H1 (cell line): ENCODE measurements around the gene RAB29.

Source experiments
- ATF3 ChIP-seq: IDR thresholded peaks from 2 replicates; pipeline ENCODE4 v1.6.1; 2011; ENCODE audit warnings: low read depth, mild to moderate bottlenecking, low read length; ENCODE audit not compliant: insufficient read depth
- CEBPB ChIP-seq: IDR thresholded peaks from 2 replicates; pipeline ENCODE4 v1.6.1; 2012; ENCODE audit warnings: low read depth, low read length
- CTCF ChIP-seq, 3 experiments: IDR thresholded peaks; 1 replicate in 2 of 3; 2 replicates in 1 of 3; pipeline versions ENCODE4 v1.5.1 to v1.6.1; 2011; ENCODE audit warnings: low read length in 3 of 3, mild to moderate bottlenecking in 3 of 3, inconsistent platforms in 2 of 3, low read depth in 1 of 3, moderate library complexity in 1 of 3; ENCODE audit not compliant: insufficient read depth in 1 of 3; ENCODE audit errors: control extremely low read depth in 1 of 3
- EP300 ChIP-seq, 2 experiments: IDR thresholded peaks; 1 replicate in 1 of 2; 2 replicates in 1 of 2; pipeline ENCODE4 v1.6.1; 2011 to 2012; ENCODE audit warnings: low read depth in 2 of 2, low read length in 2 of 2, mild to moderate bottlenecking in 2 of 2, borderline replicate concordance in 1 of 2, inconsistent platforms in 1 of 2, moderate library complexity in 1 of 2
- EZH2 ChIP-seq: fragments of 200-600 bp; sonication (generic); IDR thresholded peaks from 2 replicates; pipeline ENCODE4 v1.7.1; 2012; ENCODE audit warnings: low read depth, mild to moderate bottlenecking, moderate library complexity, low read length, inconsistent platforms; ENCODE audit not compliant: severe bottlenecking
- FOSL1 ChIP-seq: IDR thresholded peaks from 2 replicates; pipeline ENCODE4 v1.6.1; 2011; ENCODE audit warnings: mild to moderate bottlenecking, low read depth, low read length, moderate library complexity; ENCODE audit not compliant: insufficient read depth
- MAX ChIP-seq: IDR thresholded peaks from 2 replicates; pipeline ENCODE4 v1.6.1; 2012; ENCODE audit warnings: inconsistent platforms
- PHF8 ChIP-seq: fragments of 200-600 bp; sonication (generic); conservative IDR thresholded peaks from 2 replicates; pipeline ENCODE4 v1.7.1; 2012; ENCODE audit warnings: low read depth, mild to moderate bottlenecking, inconsistent platforms, low read length, moderate library complexity
- RFX5 ChIP-seq: IDR thresholded peaks from 2 replicates; pipeline ENCODE4 v1.6.1; 2011; ENCODE audit warnings: low read depth, low read length, improper control_type of control experiment, borderline replicate concordance
- YY1 ChIP-seq: IDR thresholded peaks from 2 replicates; pipeline ENCODE4 v1.6.1; 2011; ENCODE audit warnings: low read depth, mild to moderate bottlenecking, low read length

- TF ChIP-seq PHF8 (no peak), YY1 (no peak), CTCF (IDR thresholded peaks at IDR 0.05; ENCODE audit: control extremely low read depth in 1 of 3, insufficient read depth in 1 of 3, low read depth in 1 of 3, low read length in 3 of 3) (no peak), RFX5 (no peak), FOSL1 (no peak), MAX (no peak), EP300 (IDR thresholded peaks at IDR 0.05; ENCODE audit: borderline replicate concordance in 1 of 2, low read depth in 2 of 2, low read length in 2 of 2) (no peak), EZH2 (no peak), CEBPB (no peak), ATF3 (no peak)
Measured at GRCh38 chr1:205813755-205814058, 38.4 kb upstream of the RAB29 start.
